ENCODE measurements around the gene GOLGA3.

- TF ChIP-seq CTCF (conservative IDR thresholded peaks at IDR 0.05; ENCODE audit: low read depth, low read length) (no peak), EZH2 (IDR thresholded peaks at IDR 0.05; ENCODE audit: low read length, unreplicated experiment) (no peak)
Observed at GRCh38 chr12:132789099-132789471, 39.6 kb downstream of the GOLGA3 start.
